GM19455 (cell line): ENCODE results near the gene TDRD9.
"Not testable (repeated sequence)": the region's sequence is repeated elsewhere in the genome, so short reads cannot be mapped to it uniquely, and the experiment has no call there.

ENCODE experiments used
- ATAC-seq: cut with Tn5 transposase; IDR thresholded peaks from one replicate; pipeline ENCODE4 v1.9.1; 2021; ENCODE audit not compliant: unreplicated experiment

The TDRD9 gene

DNA sequence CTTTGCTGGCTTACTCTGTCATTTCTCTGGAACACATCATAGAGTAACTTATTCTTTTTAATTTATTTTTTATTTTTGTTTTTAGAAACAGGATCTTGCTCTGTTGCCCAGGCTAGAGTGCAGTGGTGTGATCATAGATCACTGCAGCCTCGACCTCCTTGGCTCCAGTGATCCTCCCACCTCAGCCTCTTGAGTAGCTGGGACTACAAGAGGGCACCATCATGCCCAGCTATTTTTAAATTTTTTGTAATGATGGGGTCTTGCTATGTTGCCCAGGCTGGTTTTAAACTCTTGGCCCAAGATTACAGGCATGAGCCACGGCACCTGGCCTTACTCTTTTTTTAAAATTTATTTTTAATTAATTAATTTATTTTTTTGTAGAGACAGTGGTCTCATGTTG is 46.3 kb downstream of the TDRD9 start:
- no peak for ATAC-seq

DNA sequence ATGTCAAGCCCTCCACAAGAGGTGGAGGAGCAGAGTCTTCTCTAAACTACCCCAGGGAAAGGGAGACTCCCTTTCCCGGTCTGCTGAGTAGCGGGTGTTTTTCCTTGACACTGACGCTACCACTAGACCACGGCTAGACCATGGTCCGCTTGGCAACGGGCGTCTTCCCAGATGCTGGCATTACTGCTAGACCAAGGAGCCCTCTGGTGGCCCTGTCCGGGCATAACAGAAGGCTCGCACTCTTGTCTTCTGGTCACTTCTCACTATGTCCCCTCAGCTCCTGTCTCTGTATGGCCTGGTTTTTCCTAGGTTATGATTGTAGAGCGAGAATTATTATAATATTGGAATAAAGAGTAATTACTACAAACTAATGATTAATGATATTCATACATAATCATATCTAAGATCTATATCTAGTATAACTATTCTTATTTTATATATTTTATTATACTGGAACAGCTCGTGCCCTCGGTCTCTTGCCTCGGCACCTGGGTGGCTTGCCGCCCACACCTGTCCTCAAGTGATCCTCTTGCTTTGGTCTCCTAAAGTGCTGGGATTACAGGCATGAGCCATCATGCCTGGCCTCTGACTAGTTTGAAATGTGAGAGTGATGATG is 52.5 kb downstream of the TDRD9 start:
- ATAC-seq, result not testable (repeated sequence)

DNA sequence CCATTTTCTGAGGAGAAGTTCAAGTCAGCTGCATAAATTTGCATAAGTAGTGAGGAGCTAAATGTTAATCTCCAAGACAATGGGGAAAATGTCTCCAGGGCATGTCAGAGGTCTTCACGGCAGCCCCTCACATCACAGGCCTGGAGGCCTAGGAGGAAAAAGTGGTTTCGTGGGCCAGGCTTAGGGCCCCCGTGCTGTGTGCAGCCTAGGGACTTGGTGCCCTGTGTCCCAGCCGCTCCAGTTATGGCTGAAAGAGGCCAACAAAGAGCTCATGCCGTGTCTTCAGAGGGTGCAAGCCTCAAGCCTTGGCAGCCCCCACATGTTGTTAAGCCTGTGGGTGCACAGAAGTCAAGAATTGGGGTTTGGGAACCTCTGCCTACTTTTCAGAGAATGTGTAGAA is 55.9 kb downstream of the TDRD9 start:
- ATAC-seq, result no peak

DNA sequence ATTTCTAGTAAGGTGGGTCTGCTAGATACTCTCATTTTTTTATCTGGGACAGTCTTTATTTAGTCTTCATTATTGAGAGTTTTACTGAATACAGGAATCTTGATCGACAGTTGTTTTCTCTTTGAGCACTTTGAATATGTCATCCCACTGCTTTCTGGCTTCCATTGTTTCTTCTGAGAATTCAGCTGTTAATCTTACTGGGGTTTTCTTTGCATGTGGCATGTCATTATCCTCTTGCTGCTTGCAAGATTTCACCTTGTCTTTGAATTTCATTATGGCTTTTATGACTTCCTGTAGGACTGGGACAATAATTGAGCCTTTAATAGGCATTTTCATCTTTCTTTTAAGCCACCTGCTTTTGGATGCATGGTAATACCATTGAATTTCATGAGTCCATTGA is 60.8 kb downstream of the TDRD9 start:
- no peak for ATAC-seq

DNA sequence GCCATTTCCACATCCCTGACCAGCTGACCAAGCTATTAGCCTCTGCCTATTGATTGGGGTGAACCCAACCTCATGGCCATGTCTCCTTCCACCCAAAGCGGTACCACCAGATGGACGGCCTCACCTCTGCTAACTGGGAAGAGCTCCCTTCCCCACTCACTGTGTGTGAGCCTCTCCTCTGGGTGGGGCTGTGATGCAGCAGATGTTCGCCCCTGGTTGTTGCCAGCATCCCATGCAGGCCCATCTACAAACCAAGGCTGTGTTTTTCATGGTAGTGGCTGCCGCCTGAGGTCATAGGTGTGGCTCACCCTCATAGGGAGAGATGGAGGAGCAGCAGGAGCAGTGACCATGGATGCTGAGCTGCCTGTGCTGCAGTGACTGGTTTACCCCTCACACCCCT is 61.7 kb downstream of the TDRD9 start:
- ATAC-seq, result no peak

DNA sequence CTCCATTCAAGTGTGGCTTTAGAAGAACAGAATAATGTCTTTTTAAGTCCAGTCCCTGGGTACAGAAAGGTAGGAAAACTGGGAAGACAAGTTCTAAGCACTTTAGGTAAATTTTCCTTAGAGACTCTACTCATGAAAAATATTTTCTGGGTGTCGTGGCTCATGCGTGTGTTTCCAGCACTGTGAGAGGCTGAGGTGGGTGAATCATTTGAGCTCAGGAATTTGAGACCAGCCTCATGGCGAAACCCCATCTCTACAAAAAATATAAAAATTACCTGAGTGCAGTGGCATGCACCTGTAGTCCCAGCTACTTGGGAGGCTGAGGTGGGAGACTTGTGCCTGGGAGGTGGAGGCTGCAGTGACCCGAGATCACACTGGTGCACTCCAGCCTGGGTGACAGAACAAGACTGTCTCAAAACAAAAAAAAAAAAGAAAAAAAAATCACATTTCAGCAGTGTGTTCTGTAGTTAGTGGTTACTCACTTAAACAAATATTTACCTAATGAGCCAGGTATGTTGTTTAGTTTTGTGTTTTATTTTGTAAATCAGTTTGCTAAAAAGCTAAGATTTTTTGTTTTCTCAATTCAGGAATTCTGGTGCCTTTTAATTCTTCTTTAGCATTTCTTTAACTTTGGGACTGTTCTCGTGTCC is 66.4 kb downstream of the TDRD9 start:
- ATAC-seq, result no peak

DNA sequence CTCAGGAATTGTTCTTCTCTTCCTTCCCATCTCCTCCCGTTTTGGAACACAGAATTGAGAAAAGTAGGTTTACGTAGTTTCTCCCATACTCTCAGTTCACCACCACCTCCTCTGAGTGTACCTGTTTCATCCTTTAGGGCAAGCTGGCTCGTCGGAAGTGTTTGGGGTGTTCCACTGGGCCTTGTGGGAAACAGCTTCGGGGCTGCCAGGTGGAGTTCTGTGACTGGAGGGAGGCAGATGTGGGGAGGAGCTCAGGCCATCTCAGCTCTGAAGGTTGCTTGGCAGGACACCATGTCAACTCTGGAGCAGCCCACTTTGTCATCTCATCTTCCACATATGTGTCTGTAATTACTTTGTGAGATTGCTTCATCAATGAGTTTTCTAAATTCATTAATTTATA is 67.6 kb downstream of the TDRD9 start:
- no peak for ATAC-seq

DNA sequence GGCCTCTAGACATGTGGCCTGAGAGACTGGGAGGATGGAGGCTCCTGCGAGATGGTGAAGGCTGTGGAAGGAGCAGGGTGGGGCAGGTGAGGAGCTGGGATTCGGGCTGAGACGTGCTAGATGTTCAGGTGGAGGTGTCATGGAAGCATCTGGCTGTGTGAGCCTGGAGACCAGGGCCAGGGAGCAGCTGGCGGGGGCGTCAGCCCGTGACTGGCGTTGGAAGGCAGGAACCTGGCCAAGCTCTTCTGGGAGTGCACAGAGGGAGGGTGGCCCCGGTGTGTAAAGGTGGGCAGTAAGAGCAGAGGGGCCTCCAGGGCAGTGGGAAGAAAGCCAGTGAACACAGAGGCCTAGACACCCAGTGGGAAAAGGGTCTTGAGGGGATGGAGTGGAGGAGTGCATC is 69.1 kb downstream of the TDRD9 start:
- ATAC-seq, result no peak

DNA sequence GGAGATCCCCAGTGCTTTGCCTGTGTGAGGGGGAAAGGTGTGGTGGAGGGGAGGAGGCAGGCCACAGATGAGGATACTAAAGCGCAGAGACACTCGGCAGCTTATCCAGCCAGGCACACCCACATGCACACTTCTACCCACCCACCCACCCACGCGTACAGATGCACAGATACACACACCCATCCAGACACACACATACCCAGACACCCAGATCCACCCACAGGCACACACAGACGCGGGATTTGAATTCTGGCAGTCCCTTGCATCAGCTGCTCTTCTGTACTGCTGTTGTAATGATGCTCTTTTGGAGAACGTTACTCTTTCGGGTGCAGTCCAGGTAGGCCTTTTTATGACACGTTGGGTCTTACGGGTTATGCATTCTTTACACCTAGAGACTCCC is 69.8 kb downstream of the TDRD9 start:
- no peak for ATAC-seq

DNA sequence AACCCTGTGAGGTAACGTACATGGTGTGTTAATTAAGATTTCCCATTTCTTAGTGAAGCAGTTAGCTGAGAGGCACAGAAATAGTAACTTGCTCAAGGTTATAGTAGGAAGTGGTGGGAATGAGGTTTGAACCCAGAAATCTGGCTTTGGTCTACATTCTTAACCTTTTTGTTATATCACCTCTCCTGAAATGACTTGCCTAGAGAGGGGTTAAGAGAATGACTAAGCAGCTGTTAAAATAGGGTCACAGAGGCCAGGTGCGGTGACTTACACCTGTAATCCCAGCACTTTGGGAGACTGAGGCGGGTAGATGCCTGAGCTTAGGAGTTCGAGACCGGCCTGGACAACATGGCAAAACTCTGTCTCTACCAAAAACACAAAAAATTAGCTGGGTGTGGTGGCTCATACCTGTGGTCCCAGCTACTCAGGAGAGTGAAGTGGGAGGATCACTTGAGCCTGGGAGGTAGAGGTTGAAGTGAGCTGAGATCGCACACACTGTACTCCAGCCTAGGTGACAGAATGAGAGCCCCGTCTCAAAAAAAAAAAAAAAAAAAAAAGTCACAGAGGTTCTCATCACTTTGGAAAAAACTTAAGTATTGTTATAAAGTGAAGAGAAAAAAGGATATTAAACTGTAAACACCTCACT is 71.7 kb downstream of the TDRD9 start:
- ATAC-seq, result no peak

DNA sequence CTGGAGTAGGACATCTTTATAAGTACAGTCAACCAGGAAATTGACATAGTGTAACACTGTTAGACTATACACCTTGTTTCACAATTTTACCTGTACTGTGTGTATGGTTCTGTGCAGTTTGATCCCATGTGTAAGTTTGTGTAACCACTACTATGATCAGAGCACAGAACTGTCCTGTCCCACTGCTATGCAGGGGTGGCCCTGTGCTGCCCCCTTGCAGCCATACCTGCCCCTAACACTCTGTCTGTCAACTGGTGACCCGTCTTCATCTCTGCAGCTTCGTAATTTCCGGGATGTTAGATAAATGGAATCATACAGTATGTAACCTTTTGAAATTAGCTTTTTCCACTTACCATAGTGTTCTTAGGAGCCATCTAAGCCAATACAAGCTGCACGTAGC is 72.7 kb downstream of the TDRD9 start:
- no peak for ATAC-seq

DNA sequence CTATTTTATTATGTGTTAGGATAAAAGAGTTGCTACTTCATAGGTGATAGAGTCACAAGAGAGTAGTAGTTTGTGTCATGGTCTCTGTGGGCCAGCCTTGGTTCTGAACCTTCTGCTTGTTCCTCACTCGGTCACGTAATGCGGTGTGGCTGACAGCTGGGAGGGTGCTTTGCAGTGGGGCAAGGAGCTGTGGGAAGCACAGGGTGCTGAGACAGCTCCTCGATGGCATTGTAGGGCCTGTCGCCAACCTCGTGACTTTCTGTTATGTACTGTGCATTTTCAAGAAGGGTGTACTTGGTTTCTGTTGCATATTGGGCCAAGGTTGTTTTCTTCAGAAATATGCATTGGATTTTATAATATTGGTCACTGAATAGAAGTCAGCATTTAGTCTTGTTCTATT is 75.4 kb downstream of the TDRD9 start:
- no peak for ATAC-seq

DNA sequence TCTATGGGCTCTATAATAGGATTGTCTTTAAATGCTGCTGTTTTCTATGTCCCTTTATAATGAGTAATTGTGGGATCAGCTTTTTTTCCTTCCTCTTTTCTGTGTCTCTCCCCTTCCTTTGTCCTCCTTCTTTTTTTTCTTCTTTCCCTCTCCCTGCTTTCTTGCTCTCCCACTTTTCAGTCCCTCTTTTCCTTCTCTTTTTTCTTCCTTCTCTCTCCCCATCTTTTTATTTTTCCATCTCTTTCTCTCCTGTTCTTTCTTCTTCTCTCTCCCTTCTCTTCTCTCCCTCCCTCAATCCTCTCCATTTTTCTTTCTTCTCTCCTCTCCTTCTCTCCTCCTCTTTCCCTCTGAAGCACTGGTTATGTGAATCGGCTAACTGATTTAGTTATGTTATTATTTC is 76.6 kb downstream of the TDRD9 start:
- no peak for ATAC-seq

DNA sequence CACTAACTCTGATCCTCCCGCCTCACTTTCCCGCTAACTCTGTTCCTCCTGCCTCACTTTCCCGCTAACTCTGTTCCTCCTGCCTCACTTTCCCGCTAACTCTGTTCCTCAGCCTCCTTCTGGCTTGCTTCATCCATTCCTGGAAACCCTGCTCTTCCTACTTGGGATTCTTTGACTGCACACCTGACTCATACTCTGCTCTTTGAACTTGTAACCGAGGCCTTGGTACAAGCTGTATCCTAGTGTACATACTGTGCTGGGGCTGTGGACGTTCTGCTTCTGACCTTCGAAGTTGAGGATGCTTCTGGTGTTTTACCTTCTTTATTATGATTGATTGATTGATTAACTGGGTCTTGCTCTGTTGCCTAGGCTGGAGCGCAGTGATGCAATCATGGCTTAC is 77.2 kb downstream of the TDRD9 start:
- ATAC-seq, result no peak

DNA sequence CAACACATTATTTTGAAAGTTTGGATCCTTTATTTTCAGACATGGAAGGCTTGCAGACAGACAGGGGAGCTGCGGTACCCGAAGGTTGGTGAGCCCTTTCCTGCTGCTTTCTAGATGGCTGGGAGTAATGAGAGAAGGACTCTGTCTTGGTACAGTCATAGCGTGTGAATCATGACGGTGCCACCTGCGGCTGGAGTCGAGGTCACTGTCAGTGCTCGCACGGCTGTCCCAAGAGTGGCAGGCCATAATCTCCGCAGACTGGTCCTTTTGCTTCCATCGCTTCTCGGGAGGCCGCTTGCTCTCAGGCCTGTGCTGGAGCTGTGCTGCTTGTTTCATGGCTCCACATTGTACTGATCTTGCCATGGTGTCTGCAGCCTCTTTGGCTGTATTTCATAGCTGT is 78.9 kb downstream of the TDRD9 start:
- ATAC-seq, result no peak

DNA sequence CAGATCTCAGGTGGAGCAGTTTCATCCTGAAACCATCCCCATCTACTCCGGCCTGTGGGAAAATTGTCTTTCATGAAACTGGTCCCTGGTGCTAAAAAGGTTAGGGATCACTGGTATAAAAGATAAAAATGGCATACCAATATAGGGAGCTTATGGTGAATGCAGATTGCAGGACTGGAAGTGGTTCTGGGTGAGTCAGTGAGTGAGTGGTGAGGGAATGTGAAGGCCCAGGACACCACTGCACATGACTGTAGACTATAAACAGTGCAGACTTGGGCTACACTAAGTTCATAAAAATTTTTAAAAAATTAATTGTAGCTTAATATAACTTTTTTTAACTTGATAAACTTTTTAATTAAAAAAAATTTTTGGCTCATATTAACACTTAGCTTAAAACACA is 81.0 kb downstream of the TDRD9 start:
- no peak for ATAC-seq

DNA sequence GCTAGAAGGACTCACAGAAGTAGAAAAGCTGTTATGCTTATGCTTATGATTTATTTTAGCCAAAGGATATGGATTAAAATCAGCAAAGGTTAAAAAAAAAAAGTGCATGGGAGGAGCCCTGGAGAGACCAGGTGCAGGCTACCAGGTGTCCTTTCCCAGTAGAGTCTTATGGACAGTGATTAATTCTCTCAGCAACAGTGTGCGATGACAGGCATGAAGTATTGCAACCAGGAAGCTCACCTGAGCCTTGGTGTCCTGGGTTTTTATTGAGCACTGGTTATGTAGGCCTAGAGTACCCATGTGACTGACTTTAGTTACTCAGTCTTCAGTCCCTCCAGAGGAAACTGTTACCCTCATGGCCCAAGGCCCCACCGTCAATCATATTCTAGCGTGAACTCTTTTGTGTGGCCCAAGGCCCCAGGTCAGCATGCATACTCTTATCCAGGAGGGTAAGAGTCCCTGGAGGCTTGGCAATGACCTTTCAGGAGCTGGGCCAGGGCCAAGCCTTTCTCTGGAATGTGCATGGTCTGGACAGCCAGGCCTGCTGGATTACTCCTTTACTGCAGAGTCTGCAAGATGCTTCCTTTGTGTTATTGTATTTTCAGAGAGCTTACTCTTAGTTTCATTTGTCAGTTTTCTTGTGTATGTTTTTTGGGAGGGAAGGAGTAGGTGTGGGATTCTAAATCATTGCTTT is 83.7 kb downstream of the TDRD9 start:
- ATAC-seq, result no peak

DNA sequence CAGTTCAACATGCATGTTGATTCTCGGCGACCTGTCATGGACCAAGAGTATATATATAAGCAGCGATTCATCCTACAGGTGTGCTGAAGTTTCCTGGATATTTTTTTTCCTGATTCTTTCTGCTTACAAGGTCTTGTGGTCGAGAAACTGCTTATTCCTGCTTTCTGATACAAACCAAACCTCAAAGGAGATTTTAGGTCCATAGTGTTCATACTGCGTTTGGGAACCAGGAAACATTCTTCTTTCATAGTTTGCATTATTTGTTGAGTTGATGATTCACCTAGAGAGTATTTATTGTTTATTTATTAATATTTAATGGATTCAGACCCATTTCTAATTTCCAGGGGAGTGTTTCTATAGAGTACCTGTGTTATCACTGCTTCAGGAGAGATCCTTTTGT is 86.5 kb downstream of the TDRD9 start:
- ATAC-seq, result no peak

DNA sequence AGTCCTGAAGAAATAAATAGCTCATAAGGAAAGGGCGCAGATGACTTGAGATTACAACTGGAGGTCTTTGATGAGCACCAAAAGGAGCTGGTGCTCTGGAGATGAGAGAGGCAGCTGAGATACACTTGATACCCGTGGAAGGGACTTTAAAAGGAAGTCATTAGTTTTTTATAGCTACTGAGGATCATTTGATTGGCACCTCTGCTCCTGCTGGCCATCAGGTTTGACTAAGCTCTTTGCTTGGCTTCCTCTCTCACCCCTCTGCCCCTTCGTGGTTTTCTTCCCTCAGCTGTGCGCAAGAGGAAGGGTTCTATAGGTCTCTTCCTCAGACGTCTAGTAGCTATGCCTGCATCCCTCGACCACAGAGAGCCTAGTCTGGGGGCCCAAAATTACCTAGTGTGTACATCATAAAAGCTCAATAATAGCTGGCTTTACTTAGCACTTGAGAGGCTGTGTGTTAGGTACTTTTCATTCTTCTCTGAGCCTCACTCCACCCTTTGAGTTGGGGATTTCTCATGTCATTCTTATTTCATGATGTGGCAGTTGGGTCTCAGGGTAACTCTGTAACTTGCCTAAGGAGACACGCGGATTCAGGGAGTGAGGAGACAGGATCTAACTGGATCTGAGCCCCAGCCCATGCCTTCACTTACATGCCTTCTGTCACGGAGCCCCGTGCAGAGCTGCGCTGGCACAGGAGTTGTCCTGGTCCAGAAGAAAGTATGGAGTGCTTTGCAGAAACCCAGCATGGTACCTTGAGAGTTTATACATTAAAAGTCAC is 88.8 kb downstream of the TDRD9 start:
- ATAC-seq, result no peak

DNA sequence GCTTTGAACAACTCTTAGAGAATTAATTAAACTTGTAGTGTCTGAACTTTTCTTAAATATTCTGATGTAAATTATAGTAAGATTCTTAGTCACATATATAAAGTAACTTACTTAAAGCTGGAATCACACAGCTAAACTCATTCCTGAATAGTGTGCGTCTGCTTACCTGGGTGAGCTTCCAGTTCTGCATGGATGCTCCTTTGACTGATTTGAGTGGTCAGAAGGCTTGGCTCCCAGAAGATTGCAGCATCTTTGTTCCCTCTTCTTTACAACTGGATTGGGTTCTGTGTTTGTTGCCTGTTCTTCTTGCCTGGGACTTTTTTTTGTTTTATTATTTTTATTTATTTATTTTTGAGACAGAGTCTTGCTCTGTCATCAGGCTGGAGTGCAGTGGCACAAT is 90.8 kb downstream of the TDRD9 start:
- ATAC-seq, result no peak

DNA sequence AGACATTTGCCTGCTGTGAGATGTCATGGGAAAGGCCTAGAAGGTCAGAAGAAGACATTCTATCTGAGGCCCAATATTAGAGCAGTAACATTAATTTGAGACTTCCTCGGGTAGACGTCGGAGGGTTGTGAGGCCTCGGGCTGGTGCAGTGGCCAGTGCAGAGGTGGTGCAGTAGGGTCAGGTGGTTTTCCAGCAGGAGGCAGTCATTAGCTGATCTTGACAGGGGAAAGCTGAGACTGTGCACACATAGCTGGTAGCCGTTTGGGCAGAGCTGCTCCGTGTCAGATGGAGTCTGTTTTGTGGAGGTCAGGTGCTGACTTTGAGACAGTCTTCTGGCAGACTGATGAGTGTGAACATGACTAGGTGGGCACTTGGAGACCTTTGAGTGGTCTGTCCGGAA is 91.5 kb downstream of the TDRD9 start:
- ATAC-seq, result no peak
